Epithelial cell of alveolus of lung (primary cell): ENCODE measurements around the gene PPM1J. TPM values are rescaled to one million over a fixed set of nuclear protein-coding genes. Genes with fewer than 3 reads are reported as not detected.

Experiments used
- total RNA-seq: library from RNA; depleted of rRNA; stranded (reverse); fragments of >200 nt; gene quantifications from 2 replicates; pipeline ENCODE4 v1.2.1, GENCODE V29; 2015

PPM1J gene, protein sequence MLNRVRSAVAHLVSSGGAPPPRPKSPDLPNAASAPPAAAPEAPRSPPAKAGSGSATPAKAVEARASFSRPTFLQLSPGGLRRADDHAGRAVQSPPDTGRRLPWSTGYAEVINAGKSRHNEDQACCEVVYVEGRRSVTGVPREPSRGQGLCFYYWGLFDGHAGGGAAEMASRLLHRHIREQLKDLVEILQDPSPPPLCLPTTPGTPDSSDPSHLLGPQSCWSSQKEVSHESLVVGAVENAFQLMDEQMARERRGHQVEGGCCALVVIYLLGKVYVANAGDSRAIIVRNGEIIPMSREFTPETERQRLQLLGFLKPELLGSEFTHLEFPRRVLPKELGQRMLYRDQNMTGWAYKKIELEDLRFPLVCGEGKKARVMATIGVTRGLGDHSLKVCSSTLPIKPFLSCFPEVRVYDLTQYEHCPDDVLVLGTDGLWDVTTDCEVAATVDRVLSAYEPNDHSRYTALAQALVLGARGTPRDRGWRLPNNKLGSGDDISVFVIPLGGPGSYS
- 0.88 and 2.3 TPM in 2 replicates for total RNA-seq

DNA sequence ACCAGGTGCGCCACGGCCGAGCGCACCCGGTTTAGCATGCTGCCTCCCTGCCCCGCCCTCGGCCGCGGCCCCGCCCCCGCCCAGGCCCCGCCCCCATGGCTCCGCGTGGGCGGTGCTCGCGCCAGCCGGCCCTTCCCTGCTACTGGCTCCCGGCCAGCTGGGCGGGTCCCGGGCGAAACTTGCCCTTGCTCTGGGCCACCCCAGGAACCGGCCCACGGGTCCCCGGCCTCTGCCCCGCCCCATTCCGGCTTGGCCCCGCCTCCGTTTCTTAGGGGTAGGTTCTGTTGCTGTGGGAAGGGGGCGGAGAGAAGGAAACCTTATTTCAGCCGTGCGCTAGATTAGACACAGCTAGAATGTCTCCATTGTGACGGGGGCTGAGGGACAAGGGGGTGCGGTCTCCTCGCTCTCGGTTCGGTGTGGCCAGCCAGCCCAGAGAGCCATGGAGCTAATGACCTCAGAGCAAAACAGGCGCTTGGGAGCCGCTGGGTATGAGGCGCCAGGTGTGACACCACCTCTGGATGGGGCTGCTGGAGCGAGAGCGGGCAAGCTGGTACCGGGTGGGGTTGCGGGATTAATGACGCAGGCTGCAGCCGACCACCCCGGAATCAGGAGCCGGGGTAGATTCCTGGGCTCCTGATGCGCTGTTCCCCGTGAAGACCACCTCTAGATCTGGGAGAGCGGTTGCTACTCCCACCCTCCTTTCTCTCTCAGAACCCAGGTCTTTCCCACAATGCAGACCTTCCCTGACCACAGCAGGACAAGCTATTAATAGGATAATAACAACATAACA, at the start of gene PPM1J:
Gene PPM1J (minus strand): TSS at position 69 of the 790 bp plus-strand sequence. CDS start 31 bp downstream, at position 38.

DNA sequence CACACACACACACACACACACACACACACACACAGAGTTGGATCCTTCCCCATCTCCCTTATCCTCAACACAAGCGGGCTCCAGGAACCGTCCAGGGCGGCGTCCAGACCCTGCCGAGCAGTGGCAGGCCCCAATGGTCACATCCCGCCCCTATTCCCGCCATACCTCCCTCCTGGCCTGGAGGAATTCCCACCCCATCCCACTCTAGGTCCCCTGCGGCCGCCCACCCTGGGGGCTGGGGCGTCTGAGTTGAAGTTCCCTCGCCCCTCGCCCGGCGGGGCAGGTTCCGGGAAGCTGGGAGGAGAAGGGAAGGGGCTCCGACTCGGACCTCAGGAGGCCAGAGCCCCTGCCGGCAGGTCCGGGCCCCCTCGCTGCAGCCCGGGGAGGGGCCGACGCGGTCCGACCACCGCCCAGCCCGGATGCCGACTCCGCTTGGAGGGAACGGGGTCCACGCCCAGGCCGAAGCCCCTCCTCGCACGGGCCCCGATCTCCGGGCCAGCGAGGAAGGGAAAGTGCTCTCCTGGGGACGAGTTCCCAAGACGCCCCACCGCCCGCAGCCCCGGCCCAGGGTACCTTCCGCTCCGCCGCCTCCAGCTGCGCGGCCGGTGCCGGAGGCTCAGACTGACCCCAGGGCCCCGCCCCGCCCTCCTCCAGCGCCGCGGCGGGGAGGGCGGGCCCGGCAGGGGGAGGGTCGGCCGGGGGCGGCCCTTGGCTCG, 8.5 kb downstream of the PPM1J start, which contains the start of gene RHOC:
Gene RHOC (minus strand): TSS at position 623 of the 716 bp plus-strand sequence. CDS start 3,328 bp downstream, outside the sequence.

DNA sequence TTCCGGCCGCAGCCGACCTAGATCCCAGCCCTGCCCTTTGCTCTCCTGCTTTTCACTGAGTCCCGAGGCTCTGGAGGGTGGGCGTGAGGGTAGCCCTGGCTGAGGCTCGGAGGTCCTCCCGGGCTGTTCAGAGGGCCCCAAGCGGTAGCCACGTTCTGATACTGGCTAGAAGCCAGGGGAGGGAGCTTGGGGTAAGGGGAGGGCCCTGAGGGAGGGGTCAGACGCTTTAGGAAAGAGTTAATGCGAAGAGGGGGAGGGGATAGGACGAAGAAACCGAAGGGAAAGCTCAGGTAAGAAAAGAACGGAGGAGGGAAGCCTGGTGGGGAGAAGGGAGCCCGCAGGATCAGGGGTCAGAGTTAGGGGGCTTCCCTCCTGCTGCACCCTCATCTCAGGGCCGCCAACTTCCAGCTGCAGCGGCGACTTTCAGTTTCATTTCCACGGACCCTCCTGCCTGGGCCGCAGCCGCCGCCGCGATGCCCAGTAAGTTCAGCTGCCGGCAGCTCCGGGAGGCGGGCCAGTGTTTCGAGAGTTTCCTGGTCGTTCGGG, 40.6 kb downstream of the PPM1J start, which contains the start of gene MOV10:
Gene MOV10 (plus strand): TSS at position 220 of the 546 bp plus-strand sequence. CDS start 254 bp downstream, at position 474.

Other genes with a start within 250 kb of the PPM1J start
- gene WNT2B, start 206.4 kb downstream of the PPM1J start, total RNA-seq = 0.39 and 6.5 TPM in 2 replicates
- gene ST7L, start 96.2 kb downstream of the PPM1J start, total RNA-seq = 11.4 and 21.2 TPM in 2 replicates
- gene CAPZA1, start 95.5 kb downstream of the PPM1J start, total RNA-seq = 119 and 182 TPM in 2 replicates
- gene MOV10, start 40.7 kb downstream of the PPM1J start, total RNA-seq = 32.5 and 39.0 TPM in 2 replicates
- gene RHOC, start 8.2 kb downstream of the PPM1J start, total RNA-seq = 218 and 493 TPM in 2 replicates
- gene SLC16A1, start 240.9 kb upstream of the PPM1J start, total RNA-seq = 72.2 and 92.6 TPM in 2 replicates